Thymus (tissue), 11 donors: ENCODE measurements around the gene TCEAL7. TPM values are rescaled to one million over a fixed set of nuclear protein-coding genes. Genes with fewer than 3 reads are reported as not detected.

Experiments used
- DNase-seq, 9 donors: peaks; one replicate each; pipeline ENCODE4 v3.0.0-alpha.2; 2013; ENCODE audit warnings: low spot score in 9 of 9, low read depth in 6 of 9, missing footprints in 1 of 9
- H3K27ac ChIP-seq, 2 donors: one replicate each; pipeline ENCODE4 v1.5.1; 2013; ENCODE audit warnings: control low read depth in 1 of 2, low read depth in 1 of 2, low read length in 1 of 2, mild to moderate bottlenecking in 1 of 2, moderate library complexity in 1 of 2
- H3K27me3 ChIP-seq, 2 donors: one replicate each; pipeline ENCODE4 v1.5.1; 2013; ENCODE audit warnings: low read length in 1 of 2; ENCODE audit not compliant: control insufficient read depth in 2 of 2, insufficient read depth in 1 of 2
- H3K36me3 ChIP-seq, 2 donors: one replicate each; pipeline ENCODE4 v1.5.1; 2013; ENCODE audit warnings: low read length in 1 of 2, mild to moderate bottlenecking in 1 of 2, moderate library complexity in 1 of 2; ENCODE audit not compliant: control insufficient read depth in 2 of 2, insufficient read depth in 2 of 2
- H3K4me1 ChIP-seq, 2 donors: one replicate each; pipeline ENCODE4 v1.5.1; 2013; ENCODE audit warnings: low read length in 2 of 2; ENCODE audit not compliant: control insufficient read depth in 2 of 2, insufficient read depth in 2 of 2
- H3K4me3 ChIP-seq, 2 donors: one replicate each; pipeline ENCODE4 v1.5.1; 2013; ENCODE audit warnings: low read length in 2 of 2, control low read depth in 1 of 2, mild to moderate bottlenecking in 1 of 2
- H3K9me3 ChIP-seq, 2 donors: one replicate each; pipeline ENCODE4 v1.5.1; 2013; ENCODE audit warnings: low read length in 1 of 2, mild to moderate bottlenecking in 1 of 2; ENCODE audit not compliant: control insufficient read depth in 2 of 2, insufficient read depth in 1 of 2
- WGBS: extraction: QIAGEN DNeasy Blood & Tissue Kit; methylation state at CpG from one replicate; pipeline ENCODE4 v1.1.7; 2013; 5-methylcytosine and 5-hydroxymethylcytosine counted together
- polyA plus RNA-seq: library from polyadenylated mRNA; stranded (reverse); fragments of 200-250 nt; gene quantifications from one replicate; pipeline ENCODE4 v1.2.3, GENCODE V29; 2013
- total RNA-seq: library from RNA; stranded (reverse); fragments of 120-200 nt; gene quantifications from one replicate; pipeline ENCODE4 v1.2.4, GENCODE V29; 2013
- donor health status: healthy.

The TCEAL7 gene
- total and polyA plus RNA-seq, 2 donors, result 6.1 to 18.6 TPM

GRCh38 chrX:103360916-103361315 lies 30.9 kb downstream of the TCEAL7 start:
- Histone ChIP-seq H3K4me1 (no peaks in the 10 kb centered on the region), H3K9me3 (no peaks in the 10 kb centered on the region), H3K36me3 (no peaks in the 10 kb centered on the region), H3K27me3 (no peaks in the 10 kb centered on the region), H3K4me3 (no peak overlapping the region), H3K27ac (no peak overlapping the region)
- 82% methylated on average over 2 of the region's 2 CpGs for WGBS
- DNase-seq, result no peak

- no peaks in the 10 kb centered on the region for H3K9me3 ChIP-seq
- 82% methylated on average over 1 of the region's 1 CpG for WGBS
- no peaks in the 10 kb centered on the region for H3K36me3 ChIP-seq
- no peak overlapping the region for H3K4me3 ChIP-seq
- no peak overlapping the region for H3K27ac ChIP-seq
- no peaks in the 10 kb centered on the region for H3K27me3 ChIP-seq
- H3K4me1 ChIP-seq, result no peaks in the 10 kb centered on the region
- DNase-seq, result no peak
These were observed 31.8 kb downstream of the TCEAL7 start for GRCh38 chrX:103361798-103362197.

GRCh38 chrX:103362474-103362873 lies 32.4 kb downstream of the TCEAL7 start:
- Histone ChIP-seq H3K9me3 (no peaks in the 10 kb centered on the region), H3K27me3 (no peaks in the 10 kb centered on the region), H3K4me3 (no peak overlapping the region), H3K27ac (no peak overlapping the region), H3K4me1 (no peaks in the 10 kb centered on the region), H3K36me3 (no peaks in the 10 kb centered on the region)
- DNase-seq, result no peak
- WGBS, result 88% methylated on average over 1 of the region's 1 CpG

- H3K4me1 ChIP-seq, result no peaks in the 10 kb centered on the region
- no peak for DNase-seq
- WGBS, result 99% methylated on average over 2 of the region's 2 CpGs
- H3K36me3 ChIP-seq, result no peaks in the 10 kb centered on the region
- no peaks in the 10 kb centered on the region for H3K27me3 ChIP-seq
- H3K9me3 ChIP-seq, result no peaks in the 10 kb centered on the region
- no peak overlapping the region for H3K27ac ChIP-seq
- H3K4me3 ChIP-seq, result no peak overlapping the region
These were observed 33.0 kb downstream of the TCEAL7 start for GRCh38 chrX:103363046-103363445.

GRCh38 chrX:103367502-103367901 lies 37.5 kb downstream of the TCEAL7 start:
- H3K36me3 ChIP-seq, result no peaks in the 10 kb centered on the region
- H3K4me1 ChIP-seq, result no peaks in the 10 kb centered on the region
- no peaks in the 10 kb centered on the region for H3K9me3 ChIP-seq
- H3K27ac ChIP-seq, result no peak overlapping the region
- 95% methylated on average over 1 of the region's 1 CpG for WGBS
- H3K4me3 ChIP-seq, result no peak overlapping the region
- no peak for DNase-seq
- no peaks in the 10 kb centered on the region for H3K27me3 ChIP-seq

GRCh38 chrX:103369479-103369878 lies 39.4 kb downstream of the TCEAL7 start:
- Histone ChIP-seq H3K27ac (no peak overlapping the region), H3K27me3 (no peaks in the 10 kb centered on the region), H3K4me3 (no peak overlapping the region), H3K4me1 (no peaks in the 10 kb centered on the region), H3K36me3 (no peaks in the 10 kb centered on the region), H3K9me3 (no peaks in the 10 kb centered on the region)
- DNase-seq, result no peak

GRCh38 chrX:103372886-103373285 lies 42.8 kb downstream of the TCEAL7 start:
- DNase-seq, result no peak
- Histone ChIP-seq H3K4me3 (no peak overlapping the region), H3K4me1 (peaks cover 3 to 5% of the 10 kb centered on the region in 2 donors), H3K36me3 (no peaks in the 10 kb centered on the region), H3K27ac (no peak overlapping the region), H3K27me3 (no peaks in the 10 kb centered on the region), H3K9me3 (no peaks in the 10 kb centered on the region)
- 96% methylated on average over 2 of the region's 2 CpGs for WGBS

- Histone ChIP-seq H3K4me1 (peaks cover 3 to 5% of the 10 kb centered on the region in 2 donors), H3K27me3 (no peaks in the 10 kb centered on the region), H3K9me3 (no peaks in the 10 kb centered on the region), H3K27ac (no peak overlapping the region), H3K36me3 (no peaks in the 10 kb centered on the region), H3K4me3 (no peak overlapping the region)
- 95% methylated on average over 3 of the region's 3 CpGs for WGBS
- DNase-seq, result no peak
These were observed 43.5 kb downstream of the TCEAL7 start for GRCh38 chrX:103373581-103373980.

GRCh38 chrX:103376118-103376978 lies 46.3 kb downstream of the TCEAL7 start, which contains the start of gene BEX3:
TSS of gene BEX3 (plus strand) at chrX:103376538. CDS start at chrX:103377522, 984 bp downstream.
- Histone ChIP-seq H3K27me3 (no peaks in the 10 kb centered on the region), H3K4me1 (peaks cover 3 to 5% of the 10 kb centered on the region in 2 donors), H3K36me3 (no peaks in the 10 kb centered on the region), H3K9me3 (no peaks in the 10 kb centered on the region), H3K27ac (peak within 1 kb of the TSS; percentile 74 to 79), H3K4me3 (peak within 1 kb of the TSS; percentile 66 to 68)
- peak in 6 of 9 donors; percentile 32 to 66 (median 46) for DNase-seq
- WGBS, result 5% methylated on average over 57 of the region's 62 CpGs
